ENCODE measurements around the gene NRXN3. TPM values are rescaled to one million over a fixed set of nuclear protein-coding genes. Genes with fewer than 3 reads are reported as not detected.
A peak's percentile ranks its signal among the peaks of the same experiment; 100 is the strongest.

The NRXN3 gene
- total and polyA plus RNA-seq, 2 donors (not counting 1 experiment from before 2014, with no cell fraction given): 0.83 to 34.6 TPM

DNA sequence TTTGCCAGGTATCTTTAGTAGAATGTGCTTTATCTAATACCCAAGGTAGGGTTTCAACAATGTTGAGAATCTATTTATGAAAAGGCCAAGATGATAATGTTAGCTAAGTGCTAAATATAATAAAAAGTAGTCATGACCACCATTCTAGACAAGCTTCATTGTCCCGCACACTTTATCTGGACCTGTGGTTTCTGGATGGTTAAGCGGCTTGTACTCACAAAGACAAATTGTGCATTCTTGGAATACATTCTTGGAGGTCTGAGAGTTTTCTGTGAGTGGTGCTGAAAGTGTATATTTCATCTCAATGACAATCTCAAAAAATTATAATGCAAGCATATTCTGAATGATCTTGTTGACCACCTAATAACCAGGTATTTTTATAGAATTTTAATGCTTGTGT is 1394.2 kb downstream of the NRXN3 start:
- Histone ChIP-seq H2AFZ (ENCODE audit: low read length) (no peak overlapping the region), H3K79me2 (ENCODE audit: control insufficient read depth, insufficient read depth, low read length) (no peaks in the 10 kb centered on the region), H3K4me3 (replicated peaks in 1 of 4; ENCODE audit: control extremely low read depth in 1 of 4, insufficient read depth in 1 of 4, low read depth in 3 of 4, low read length in 4 of 4) (no peak overlapping the region), H3K4me2 (ENCODE audit: extremely low read depth, insufficient read depth, low read length) (no peak overlapping the region), H3K27me3 (ENCODE audit: control insufficient read depth, insufficient read depth, low read length) (no peaks in the 10 kb centered on the region), H3K4me1 (ENCODE audit: control insufficient read depth, extremely low read depth, insufficient read depth, low read length) (no peaks in the 10 kb centered on the region), H4K20me1 (ENCODE audit: control insufficient read depth, extremely low read depth, insufficient read depth, low read length) (no peaks in the 10 kb centered on the region), H3K27ac (ENCODE audit: insufficient read depth, low read length) (no peak overlapping the region), H3K36me3 (ENCODE audit: control insufficient read depth, insufficient read depth, low read length) (no peaks in the 10 kb centered on the region), H3K9me3 (ENCODE audit: control insufficient read depth, insufficient read depth, low read depth, low read length) (no peaks in the 10 kb centered on the region), H3K9ac (ENCODE audit: insufficient read depth, low read length) (no peak overlapping the region)
- peak in 1 of 2 donors; percentile 92 for DNase-seq (ENCODE audit: low read depth in 2 of 2)
- TF ChIP-seq, protein P1, sequence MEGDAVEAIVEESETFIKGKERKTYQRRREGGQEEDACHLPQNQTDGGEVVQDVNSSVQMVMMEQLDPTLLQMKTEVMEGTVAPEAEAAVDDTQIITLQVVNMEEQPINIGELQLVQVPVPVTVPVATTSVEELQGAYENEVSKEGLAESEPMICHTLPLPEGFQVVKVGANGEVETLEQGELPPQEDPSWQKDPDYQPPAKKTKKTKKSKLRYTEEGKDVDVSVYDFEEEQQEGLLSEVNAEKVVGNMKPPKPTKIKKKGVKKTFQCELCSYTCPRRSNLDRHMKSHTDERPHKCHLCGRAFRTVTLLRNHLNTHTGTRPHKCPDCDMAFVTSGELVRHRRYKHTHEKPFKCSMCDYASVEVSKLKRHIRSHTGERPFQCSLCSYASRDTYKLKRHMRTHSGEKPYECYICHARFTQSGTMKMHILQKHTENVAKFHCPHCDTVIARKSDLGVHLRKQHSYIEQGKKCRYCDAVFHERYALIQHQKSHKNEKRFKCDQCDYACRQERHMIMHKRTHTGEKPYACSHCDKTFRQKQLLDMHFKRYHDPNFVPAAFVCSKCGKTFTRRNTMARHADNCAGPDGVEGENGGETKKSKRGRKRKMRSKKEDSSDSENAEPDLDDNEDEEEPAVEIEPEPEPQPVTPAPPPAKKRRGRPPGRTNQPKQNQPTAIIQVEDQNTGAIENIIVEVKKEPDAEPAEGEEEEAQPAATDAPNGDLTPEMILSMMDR (conservative IDR thresholded peaks at IDR 0.05 in 1 of 2, IDR thresholded peaks at IDR 0.05 in 1 of 2; ENCODE audit: low read depth in 1 of 2, low read length in 2 of 2): no peak
- no peak for TF ChIP-seq EZH2 (IDR thresholded peaks at IDR 0.05; ENCODE audit: low read length, missing control alignments)

DNA sequence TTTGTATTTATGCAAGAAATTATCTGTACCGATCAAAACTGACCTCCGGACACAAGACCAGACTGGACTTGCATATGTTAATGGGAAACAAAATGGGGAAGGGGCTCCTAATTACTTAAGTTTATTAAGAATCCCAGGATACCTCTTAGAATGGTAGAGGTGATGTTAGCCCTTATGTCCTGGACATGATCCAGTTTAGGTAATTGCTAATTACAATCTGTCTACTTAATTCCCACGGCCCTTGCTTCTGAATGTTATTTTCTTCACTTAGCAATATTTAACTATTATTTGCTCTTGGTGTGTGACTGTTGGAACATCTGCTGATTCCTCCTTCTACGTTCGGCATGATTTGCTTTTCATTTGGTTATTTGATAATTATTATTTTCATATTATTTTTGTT is 1397.1 kb downstream of the NRXN3 start:
- Histone ChIP-seq H3K79me2 (ENCODE audit: control insufficient read depth, insufficient read depth, low read length) (no peaks in the 10 kb centered on the region), H3K27ac (ENCODE audit: insufficient read depth, low read length) (no peak overlapping the region), H4K20me1 (ENCODE audit: control insufficient read depth, extremely low read depth, insufficient read depth, low read length) (no peaks in the 10 kb centered on the region), H2AFZ (ENCODE audit: low read length) (no peak overlapping the region), H3K4me3 (replicated peaks in 1 of 4; ENCODE audit: control extremely low read depth in 1 of 4, insufficient read depth in 1 of 4, low read depth in 3 of 4, low read length in 4 of 4) (no peak overlapping the region), H3K36me3 (ENCODE audit: control insufficient read depth, insufficient read depth, low read length) (no peaks in the 10 kb centered on the region), H3K4me2 (ENCODE audit: extremely low read depth, insufficient read depth, low read length) (no peak overlapping the region), H3K4me1 (ENCODE audit: control insufficient read depth, extremely low read depth, insufficient read depth, low read length) (no peaks in the 10 kb centered on the region), H3K27me3 (ENCODE audit: control insufficient read depth, insufficient read depth, low read length) (no peaks in the 10 kb centered on the region), H3K9ac (ENCODE audit: insufficient read depth, low read length) (no peak overlapping the region), H3K9me3 (ENCODE audit: control insufficient read depth, insufficient read depth, low read depth, low read length) (no peaks in the 10 kb centered on the region)
- no peak for TF ChIP-seq EZH2 (IDR thresholded peaks at IDR 0.05; ENCODE audit: low read length, missing control alignments)
- TF ChIP-seq, protein P1 (conservative IDR thresholded peaks at IDR 0.05 in 1 of 2, IDR thresholded peaks at IDR 0.05 in 1 of 2; ENCODE audit: low read depth in 1 of 2, low read length in 2 of 2): no peak
- no peak for DNase-seq (ENCODE audit: low read depth in 2 of 2)

DNA sequence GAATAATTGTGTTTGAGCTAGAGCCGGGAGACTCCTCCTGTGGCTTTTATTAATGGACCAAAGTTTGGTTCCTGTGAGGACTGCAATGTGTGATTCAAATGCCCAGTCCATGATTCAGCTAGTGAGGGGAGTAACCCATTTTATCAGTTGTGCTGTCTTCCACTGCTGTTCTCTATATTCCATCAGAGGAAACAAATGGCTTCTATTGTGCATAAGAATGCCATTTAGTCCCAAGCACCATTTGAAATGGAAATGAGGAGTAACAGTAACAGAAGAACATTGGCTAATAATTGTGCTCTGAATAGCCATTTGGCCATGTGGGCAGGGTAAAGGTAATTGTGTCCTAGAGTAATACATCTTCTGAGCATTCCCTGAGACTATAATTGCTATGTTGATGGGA is 1398.4 kb downstream of the NRXN3 start:
- no peak overlapping the region for H2AFZ ChIP-seq (ENCODE audit: low read length)
- DNase-seq (ENCODE audit: low read depth in 2 of 2): peak in 1 of 2 donors; percentile 85

More for the DNA sequence above, 1398.4 kb downstream of the NRXN3 start:
- H3K36me3 ChIP-seq (ENCODE audit: control insufficient read depth, insufficient read depth, low read length): no peaks in the 10 kb centered on the region
- TF ChIP-seq EZH2 (IDR thresholded peaks at IDR 0.05; ENCODE audit: low read length, missing control alignments): no peak
- TF ChIP-seq, protein P1 (conservative IDR thresholded peaks at IDR 0.05 in 1 of 2, IDR thresholded peaks at IDR 0.05 in 1 of 2; ENCODE audit: low read depth in 1 of 2, low read length in 2 of 2): no peak
- no peaks in the 10 kb centered on the region for H3K9me3 ChIP-seq (ENCODE audit: control insufficient read depth, insufficient read depth, low read depth, low read length)
- H3K9ac ChIP-seq (ENCODE audit: insufficient read depth, low read length): no peak overlapping the region
- H3K27ac ChIP-seq (ENCODE audit: insufficient read depth, low read length): no peak overlapping the region
- H3K79me2 ChIP-seq (ENCODE audit: control insufficient read depth, insufficient read depth, low read length): no peaks in the 10 kb centered on the region
- H3K4me1 ChIP-seq (ENCODE audit: control insufficient read depth, extremely low read depth, insufficient read depth, low read length): no peaks in the 10 kb centered on the region
- no peaks in the 10 kb centered on the region for H4K20me1 ChIP-seq (ENCODE audit: control insufficient read depth, extremely low read depth, insufficient read depth, low read length)
- no peak overlapping the region for H3K4me2 ChIP-seq (ENCODE audit: extremely low read depth, insufficient read depth, low read length)
- no peak overlapping the region for H3K4me3 ChIP-seq (replicated peaks in 1 of 4; ENCODE audit: control extremely low read depth in 1 of 4, insufficient read depth in 1 of 4, low read depth in 3 of 4, low read length in 4 of 4)
- H3K27me3 ChIP-seq (ENCODE audit: control insufficient read depth, insufficient read depth, low read length): no peaks in the 10 kb centered on the region

Measured in fibroblast of lung (primary cell).